ENCODE data around the gene PSMD9.
"Not testable (repeated sequence)": the region's sequence is repeated elsewhere in the genome, so short reads cannot be mapped to it uniquely, and the experiment has no call there.

The PSMD9 gene

DNA sequence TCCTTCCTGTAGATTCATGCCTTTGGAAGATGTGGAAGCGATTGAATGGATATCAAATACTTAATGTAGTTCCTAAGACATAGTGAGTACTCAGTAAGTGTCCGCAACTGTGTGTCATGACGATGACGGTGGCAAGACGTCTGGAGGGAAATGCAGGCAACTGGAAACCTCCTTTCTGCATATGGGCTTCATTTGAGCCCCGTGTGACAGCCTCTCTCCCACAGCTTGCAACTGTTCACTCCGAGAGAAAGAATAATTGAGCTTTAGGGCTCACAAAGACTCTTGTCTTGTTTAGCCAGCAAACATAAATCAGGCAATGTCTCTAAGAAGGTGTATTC lies 36.7 kb downstream of the PSMD9 start:
- DNase-seq (ENCODE audit: low spot score) = no peak

DNA sequence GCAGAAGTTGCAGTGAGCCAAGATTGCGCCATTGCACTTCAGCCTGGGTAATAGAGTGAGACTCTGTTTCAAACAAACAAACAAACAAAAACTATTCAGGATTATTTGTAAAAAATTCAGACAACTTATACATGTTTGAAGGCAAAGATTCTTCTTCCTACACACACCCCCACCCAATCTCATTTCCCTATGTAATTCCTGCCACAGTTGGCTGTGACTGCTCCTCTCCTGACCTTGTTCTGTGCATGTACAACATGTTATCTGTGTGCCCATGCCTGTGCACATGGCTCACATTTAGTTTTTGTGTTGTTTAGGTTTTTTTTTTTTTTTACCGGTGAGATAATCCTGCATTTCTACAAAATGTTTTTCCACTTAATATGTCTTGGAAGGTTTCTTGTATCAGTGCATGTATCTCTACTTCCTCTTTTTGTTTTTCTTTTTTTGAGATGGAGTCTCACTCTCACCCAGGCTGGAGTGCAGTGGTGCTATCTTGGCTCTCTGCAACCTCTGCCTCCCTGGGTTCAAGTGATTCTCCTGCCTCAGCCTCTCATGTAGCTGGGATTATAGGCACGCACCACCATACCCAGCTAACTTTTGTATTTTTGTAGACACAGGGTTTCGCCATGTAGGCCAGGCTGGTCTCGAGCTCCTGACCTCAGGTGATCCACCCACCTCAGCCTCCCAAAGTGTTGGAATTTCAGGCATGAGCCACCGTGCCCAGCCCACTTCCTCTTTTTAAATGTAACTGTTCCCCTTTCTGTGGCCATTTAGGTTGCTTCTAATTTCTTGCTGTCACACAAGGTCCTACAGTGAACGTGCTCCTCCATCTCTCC lies 38.5 kb downstream of the PSMD9 start:
- DNase-seq (ENCODE audit: low spot score) = no peak

GRCh38 chr12:121927813-121928212 lies 39.2 kb downstream of the PSMD9 start:
- no peak for DNase-seq (ENCODE audit: low spot score)

DNA sequence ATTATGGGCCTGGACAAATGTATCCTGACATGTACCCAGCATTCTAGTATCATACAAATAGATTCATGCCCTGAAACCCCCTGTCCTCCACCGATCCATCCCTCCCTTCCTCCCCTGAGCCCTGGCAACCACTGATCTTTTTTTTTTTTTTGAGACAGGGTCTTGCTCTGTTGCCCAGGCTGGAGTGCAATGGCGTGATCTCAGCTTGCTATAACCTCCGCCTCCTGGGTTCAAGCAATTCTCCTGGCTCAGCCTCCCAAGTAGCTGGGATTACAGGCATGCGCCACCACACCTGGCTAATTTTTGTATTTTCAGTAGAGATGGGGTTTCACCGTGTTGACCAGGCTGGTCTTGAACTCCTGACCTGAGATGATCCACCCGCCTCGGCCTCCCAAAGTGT lies 41.0 kb downstream of the PSMD9 start:
- not testable (repeated sequence) for DNase-seq (ENCODE audit: low spot score)

DNA sequence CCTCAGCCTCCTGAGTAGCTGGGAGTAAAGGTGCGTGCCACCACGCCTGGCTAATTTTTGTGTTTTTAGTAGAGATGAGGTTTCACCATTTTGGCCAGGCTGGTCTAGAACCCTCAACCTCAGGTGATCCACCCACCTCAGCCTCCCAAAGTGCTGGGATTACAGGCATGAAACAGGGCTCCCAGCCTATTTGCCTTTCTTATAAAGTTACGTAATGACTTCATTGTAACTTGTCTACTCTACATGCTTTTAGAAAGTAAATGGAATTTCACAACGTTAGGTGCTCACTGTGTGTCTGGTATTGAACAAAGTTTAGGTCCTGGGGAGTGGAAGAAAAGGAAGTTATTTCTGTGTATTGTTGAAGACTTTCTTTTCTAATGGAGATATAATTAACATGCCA lies 42.3 kb downstream of the PSMD9 start:
- no peak for DNase-seq (ENCODE audit: low spot score)

DNA sequence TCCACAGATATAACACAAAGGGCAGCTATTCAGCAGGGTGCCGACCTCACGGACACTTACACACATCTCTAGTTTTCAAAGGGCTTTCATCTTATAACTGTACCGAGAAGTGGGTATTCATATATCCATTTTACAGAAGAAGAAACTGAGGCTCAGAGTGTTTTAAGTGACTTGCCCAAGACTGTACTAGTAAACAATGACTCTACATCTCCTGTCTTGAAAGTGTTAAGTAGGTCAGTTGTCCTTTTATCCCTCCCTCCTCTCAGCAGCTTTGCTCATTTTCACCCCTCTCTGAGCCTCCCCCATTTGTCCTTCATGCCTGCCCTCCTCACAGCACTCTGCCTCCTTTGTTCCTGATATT lies 43.6 kb downstream of the PSMD9 start:
- no peak for DNase-seq (ENCODE audit: low spot score)

GRCh38 chr12:121932914-121933521 lies 44.4 kb downstream of the PSMD9 start:
- no peak for DNase-seq (ENCODE audit: low spot score)

DNA sequence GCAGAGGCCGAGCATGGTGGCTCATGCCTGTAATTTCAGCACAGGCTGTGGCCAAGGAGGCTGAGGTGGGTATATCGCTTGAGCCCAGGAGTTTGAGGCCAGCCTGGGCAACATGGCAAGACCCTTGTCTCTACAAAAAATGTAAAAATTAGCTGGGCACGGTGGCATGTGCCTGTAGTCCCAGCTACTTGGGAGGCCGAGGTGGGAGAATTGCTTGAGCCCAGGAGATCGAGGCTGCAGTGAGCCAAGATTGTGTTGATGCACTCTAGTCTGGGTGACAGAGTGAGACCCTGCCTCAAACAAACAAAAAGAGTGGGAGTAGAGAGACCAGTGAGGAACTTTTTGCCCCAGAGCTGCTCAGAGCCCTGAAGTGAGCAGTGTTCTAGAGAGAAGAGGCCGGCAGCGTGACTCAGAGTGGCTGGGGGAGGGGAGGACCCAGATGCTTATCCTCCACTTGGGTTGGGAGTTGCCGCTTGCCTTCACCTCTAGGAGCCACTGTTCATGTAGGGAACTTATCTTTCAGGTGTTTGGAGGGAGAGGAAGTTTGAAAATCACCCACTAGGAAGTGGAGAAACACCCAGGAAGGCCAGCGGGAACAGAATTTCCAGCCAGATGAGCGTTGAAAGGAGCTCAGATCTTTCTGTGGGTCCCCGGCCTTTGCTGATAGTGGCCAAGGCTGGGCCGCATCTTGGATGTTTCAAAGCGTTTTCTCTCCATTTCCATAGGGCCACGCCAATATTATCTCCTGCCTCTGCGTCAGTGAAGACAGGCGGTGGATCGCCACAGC lies 45.1 kb downstream of the PSMD9 start:
- no peak for DNase-seq (ENCODE audit: low spot score)

DNA sequence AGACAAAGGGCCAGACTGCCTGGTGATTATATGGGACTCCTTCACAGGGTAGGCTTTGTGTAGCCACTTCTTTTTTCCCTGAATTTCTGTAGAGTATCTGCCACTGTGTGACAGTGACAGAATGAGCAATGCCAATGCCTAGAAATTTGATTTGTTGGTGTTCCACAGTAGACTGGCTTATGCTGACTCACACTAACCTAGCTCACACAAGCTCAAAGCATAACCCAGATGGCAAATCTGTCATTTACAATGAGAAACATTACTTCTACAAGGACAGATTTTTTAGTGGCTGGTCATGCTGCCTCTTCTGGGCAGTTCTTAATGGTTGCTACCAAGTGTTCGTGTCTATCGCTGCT lies 45.7 kb downstream of the PSMD9 start:
- no peak for DNase-seq (ENCODE audit: low spot score)

DNA sequence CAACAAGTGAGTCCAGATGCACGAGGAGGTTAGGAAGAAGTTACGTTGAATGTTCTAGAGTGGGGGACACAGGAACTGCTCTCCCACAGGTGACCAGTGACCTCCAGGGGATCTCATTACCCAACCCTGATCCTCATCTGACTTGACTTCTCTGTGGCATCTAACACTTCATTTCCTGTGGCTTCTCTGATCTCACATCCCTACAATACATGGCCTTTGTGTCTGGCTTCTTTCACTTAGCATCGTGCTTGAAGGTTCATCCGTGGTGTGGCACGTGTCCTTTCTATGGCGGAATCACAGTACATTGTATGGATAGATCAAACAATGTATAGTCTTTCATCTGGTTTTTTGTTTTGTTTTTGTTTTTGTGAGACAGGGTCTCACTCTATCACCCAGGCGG lies 49.1 kb downstream of the PSMD9 start:
- DNase-seq (ENCODE audit: low spot score) = no peak

DNA sequence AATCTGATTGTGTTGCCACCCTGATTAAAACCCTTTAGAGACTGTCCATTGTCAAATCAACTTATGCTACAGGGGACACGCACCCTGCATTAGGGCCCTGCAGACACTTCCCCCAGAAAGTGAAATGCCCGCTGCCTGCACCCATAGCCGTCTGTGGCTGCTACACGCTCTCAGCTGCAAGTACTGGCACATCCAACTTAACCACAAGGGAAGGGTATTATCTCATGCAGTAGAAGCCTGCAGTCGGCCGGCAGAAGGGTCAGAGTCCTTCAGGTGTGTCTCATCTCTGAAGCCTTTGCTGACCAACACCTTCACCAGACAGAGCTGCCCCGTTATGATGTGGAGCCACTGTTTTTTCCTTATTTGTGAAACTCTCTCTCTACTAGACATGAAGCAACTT lies 50.6 kb downstream of the PSMD9 start:
- no peak for DNase-seq (ENCODE audit: low spot score)

- no peak for DNase-seq (ENCODE audit: low spot score)
These were observed 51.6 kb downstream of the PSMD9 start for GRCh38 chr12:121939992-121940766.

GRCh38 chr12:121942145-121942718 lies 53.6 kb downstream of the PSMD9 start:
- DNase-seq (ENCODE audit: low spot score) = no peak

DNA sequence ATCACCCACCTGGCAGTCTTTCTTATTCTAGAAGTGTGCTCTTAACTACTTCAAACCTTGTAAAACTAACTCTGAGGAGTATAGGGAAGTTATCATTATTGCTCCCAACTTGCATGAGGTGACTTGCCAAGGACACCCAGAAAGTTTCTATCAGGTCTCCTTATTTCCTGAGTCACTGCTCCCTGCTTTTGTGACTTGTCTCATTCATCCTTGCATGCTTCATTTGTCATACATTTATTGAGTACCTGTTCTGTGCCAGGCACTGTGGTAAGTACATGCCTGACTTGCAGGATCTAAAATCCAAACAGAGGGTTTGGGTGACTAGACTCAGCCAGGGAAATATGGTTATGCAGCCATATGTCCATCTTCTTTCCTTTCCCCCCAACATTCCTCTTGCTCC lies 55.3 kb downstream of the PSMD9 start:
- DNase-seq (ENCODE audit: low spot score) = no peak

DNA sequence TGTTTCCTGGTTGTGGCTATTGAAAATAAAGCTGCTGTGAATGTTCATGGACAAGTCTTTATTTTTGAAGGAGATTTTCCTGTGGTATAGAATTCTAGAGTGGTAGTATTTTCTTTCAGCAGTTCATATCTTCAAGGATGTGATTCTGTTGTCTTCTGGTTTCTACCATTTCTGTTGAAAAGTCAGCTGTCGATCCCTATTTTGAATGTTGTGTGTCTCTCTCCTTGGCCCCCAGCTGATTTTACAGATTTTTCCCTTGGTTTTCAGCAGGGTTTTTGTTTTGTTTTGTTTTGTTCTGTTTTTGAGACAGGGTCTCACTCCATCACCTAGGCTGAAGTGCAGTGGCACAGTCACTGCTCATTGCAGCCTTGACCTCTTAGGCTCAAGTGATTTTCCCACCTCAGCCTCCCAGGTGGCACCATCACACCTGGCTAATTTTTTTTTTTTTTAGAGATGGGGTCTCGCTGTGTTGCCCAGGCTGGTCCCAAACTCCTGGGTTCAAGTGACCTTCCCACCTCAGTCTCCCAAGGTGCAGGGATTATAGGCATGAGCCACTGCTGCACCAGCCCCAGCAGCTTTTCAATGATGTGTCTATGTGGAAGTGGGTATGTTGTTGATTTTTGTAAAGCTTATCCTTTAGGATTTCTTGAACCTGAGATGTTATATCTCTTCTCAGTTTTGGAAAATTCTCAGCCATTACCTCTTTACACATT lies 57.9 kb downstream of the PSMD9 start:
- no peak for DNase-seq (ENCODE audit: low spot score)

DNA sequence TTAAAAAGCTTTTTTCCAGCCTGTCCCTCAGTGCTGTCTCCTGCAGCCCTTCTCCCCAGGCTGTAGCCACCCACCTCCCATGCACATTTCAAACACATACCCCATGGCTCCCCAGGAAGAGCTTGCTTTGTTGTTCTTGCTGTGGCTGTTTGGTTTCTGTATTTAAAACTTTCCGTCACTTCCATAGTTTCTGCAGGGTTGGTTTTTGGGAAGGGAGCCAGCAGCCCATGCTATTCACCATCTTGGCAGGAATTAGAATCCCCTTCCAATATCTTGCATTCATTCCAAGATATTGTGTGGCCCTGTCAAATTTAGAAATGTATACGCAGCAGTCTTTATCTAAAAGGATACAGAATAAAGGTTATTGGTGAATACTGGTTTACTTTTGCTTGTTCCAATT lies 59.4 kb downstream of the PSMD9 start:
- no peak for DNase-seq (ENCODE audit: low spot score)

- DNase-seq (ENCODE audit: low spot score) = no peak
These were observed 61.2 kb downstream of the PSMD9 start for GRCh38 chr12:121949648-121950397.

- no peak for DNase-seq (ENCODE audit: low spot score)
These were observed 64.6 kb downstream of the PSMD9 start for GRCh38 chr12:121953117-121953692.

GRCh38 chr12:121953695-121954094 lies 65.1 kb downstream of the PSMD9 start:
- DNase-seq (ENCODE audit: low spot score) = no peak

Measured in ecto neural progenitor cell (in vitro differentiated cells).